ENCODE data around the gene PDLIM3. TPM values are rescaled to one million over a fixed set of nuclear protein-coding genes. Genes with fewer than 3 reads are reported as not detected.

Gene PDLIM3
- total and polyA plus RNA-seq, 2 experiments from 2014 or later: 8.5 to 18.0 TPM

- no peak for TF ChIP-seq ZNF462 (CRISPR knock-in tag; IDR thresholded peaks at IDR 0.05)
- TF ChIP-seq JUNB (IDR thresholded peaks at IDR 0.05; ENCODE audit: unreplicated experiment): no peak
- no peak for TF ChIP-seq ZNF114 (CRISPR knock-in tag; IDR thresholded peaks at IDR 0.05)
- TF ChIP-seq STAT1 (IDR thresholded peaks at IDR 0.05; ENCODE audit: unreplicated experiment): no peak
- no peak for TF ChIP-seq EZH2 (IDR thresholded peaks at IDR 0.05; ENCODE audit: low read depth, unreplicated experiment)
- TF ChIP-seq NANOG (IDR thresholded peaks at IDR 0.05; ENCODE audit: borderline replicate concordance): no peak
- TF ChIP-seq POLR2AphosphoS5 (IDR thresholded peaks at IDR 0.05; ENCODE audit: low read depth): no peak
- no peaks in the 10 kb centered on the region for H4K20me1 ChIP-seq (replicated peaks; ENCODE audit: insufficient read depth)
- H3K9me3 Mint-ChIP-seq: peaks cover 15% of the 10 kb centered on the region
- H3K4me3 ChIP-seq: no peak overlapping the region
- no peaks in the 10 kb centered on the region for H3F3A ChIP-seq (replicated peaks; ENCODE audit: low read depth)
- no peaks in the 10 kb centered on the region for H3K4me1 ChIP-seq (ENCODE audit: insufficient read depth)
- H3K27me3 Mint-ChIP-seq (ENCODE audit: insufficient read depth, low read depth, poor library complexity): peaks cover 9% of the 10 kb centered on the region
- H3K36me3 ChIP-seq (ENCODE audit: insufficient read depth): no peaks in the 10 kb centered on the region
- H3K27me3 ChIP-seq (ENCODE audit: insufficient read depth): no peaks in the 10 kb centered on the region
- ATAC-seq (no peak), DNase-seq (ENCODE audit: low spot score) (no peak)
- no peaks in the 10 kb centered on the region for H3K79me2 ChIP-seq (replicated peaks; ENCODE audit: insufficient read depth)
- no peak overlapping the region for H3K27ac ChIP-seq (ENCODE audit: low read depth)
- H3K27ac Mint-ChIP-seq: 0 out of 2 replicates have a peak overlapping the region, but pooled peaks have one; percentile 41
- no peak overlapping the region for H3K4me2 ChIP-seq
- no peak overlapping the region for H3K4me3 Mint-ChIP-seq
- peaks cover 8% of the 10 kb centered on the region for H3K36me3 Mint-ChIP-seq (ENCODE audit: low read depth)
- H3K4me1 Mint-ChIP-seq: peaks cover 11% of the 10 kb centered on the region; the same call in 2 of the 3 replicates
- 0 out of 2 replicates have a peak, but pooled peaks cover 3% of the 10 kb centered on the region for H3K9me2 ChIP-seq (ENCODE audit: insufficient read depth)
- peak overlapping the region; percentile 72 for H2AFZ ChIP-seq
Observed at GRCh38 chr4:185560316-185560715, 25.0 kb upstream of the PDLIM3 start.

- Mint-ChIP-seq H3K27me3 (ENCODE audit: insufficient read depth, low read depth, poor library complexity) (peaks cover 9% of the 10 kb centered on the region), H3K36me3 (ENCODE audit: low read depth) (peaks cover 6% of the 10 kb centered on the region), H3K27ac (peak overlapping the region; percentile 41; the same call in 1 of the 2 replicates), H3K9me3 (peaks cover 13% of the 10 kb centered on the region), H3K4me1 (peaks cover 11% of the 10 kb centered on the region; the same call in 2 of the 3 replicates), H3K4me3 (no peak overlapping the region)
- Histone ChIP-seq H3K4me1 (ENCODE audit: insufficient read depth) (no peaks in the 10 kb centered on the region), H3F3A (replicated peaks; ENCODE audit: low read depth) (no peaks in the 10 kb centered on the region), H3K27ac (ENCODE audit: low read depth) (no peak overlapping the region), H4K20me1 (replicated peaks; ENCODE audit: insufficient read depth) (no peaks in the 10 kb centered on the region), H3K4me3 (no peak overlapping the region), H2AFZ (peak overlapping the region; percentile 72), H3K36me3 (ENCODE audit: insufficient read depth) (no peaks in the 10 kb centered on the region), H3K79me2 (replicated peaks; ENCODE audit: insufficient read depth) (no peaks in the 10 kb centered on the region), H3K4me2 (no peak overlapping the region), H3K27me3 (ENCODE audit: insufficient read depth) (no peaks in the 10 kb centered on the region), H3K9me2 (ENCODE audit: insufficient read depth) (0 out of 2 replicates have a peak, but pooled peaks cover 3% of the 10 kb centered on the region)
- ATAC-seq: peak; percentile 29; the same call in 1 of the 3 replicates
- DNase-seq (ENCODE audit: low spot score): no peak
- no peak for TF ChIP-seq ZNF114 (CRISPR knock-in tag; IDR thresholded peaks at IDR 0.05)
- TF ChIP-seq NANOG (IDR thresholded peaks at IDR 0.05; ENCODE audit: borderline replicate concordance): no peak
- TF ChIP-seq CREB1 (CRISPR knock-in tag; IDR thresholded peaks at IDR 0.05; ENCODE audit: low read depth): no peak
- TF ChIP-seq CTCF (conservative IDR thresholded peaks at IDR 0.05; ENCODE audit: low read depth in 2 of 2): no peak
- TF ChIP-seq STAT1 (IDR thresholded peaks at IDR 0.05; ENCODE audit: unreplicated experiment): no peak
- TF ChIP-seq REST (IDR thresholded peaks at IDR 0.05; ENCODE audit: unreplicated experiment): no peak
- TF ChIP-seq ZNF331 (CRISPR knock-in tag; IDR thresholded peaks at IDR 0.05; ENCODE audit: low read depth): no peak
Observed at GRCh38 chr4:185559915-185560281, 24.6 kb upstream of the PDLIM3 start.

Measured in GM23338 (cell line).